Measurements from ENCODE around the gene NRG3.

Gene NRG3

DNA sequence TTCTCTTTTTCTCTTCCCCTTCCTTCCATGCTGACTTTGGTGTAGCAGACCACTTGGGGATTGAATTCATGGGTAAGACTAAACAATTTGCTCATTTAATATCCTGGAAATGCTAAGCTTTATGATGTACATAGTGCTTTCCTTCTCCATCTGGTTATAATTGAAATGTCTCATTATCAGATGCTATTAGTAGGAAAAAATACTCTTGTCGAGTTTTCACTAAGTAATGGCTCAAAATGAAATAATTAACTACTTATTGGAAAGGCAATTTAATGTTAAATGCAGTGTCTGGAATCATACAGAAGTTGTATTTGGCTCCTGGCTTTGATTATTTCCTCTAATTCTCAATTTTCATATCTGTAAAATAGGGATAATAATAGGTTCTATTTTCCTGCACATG, 990.4 kb downstream of the NRG3 start:
- DNase-seq = no peak

DNA sequence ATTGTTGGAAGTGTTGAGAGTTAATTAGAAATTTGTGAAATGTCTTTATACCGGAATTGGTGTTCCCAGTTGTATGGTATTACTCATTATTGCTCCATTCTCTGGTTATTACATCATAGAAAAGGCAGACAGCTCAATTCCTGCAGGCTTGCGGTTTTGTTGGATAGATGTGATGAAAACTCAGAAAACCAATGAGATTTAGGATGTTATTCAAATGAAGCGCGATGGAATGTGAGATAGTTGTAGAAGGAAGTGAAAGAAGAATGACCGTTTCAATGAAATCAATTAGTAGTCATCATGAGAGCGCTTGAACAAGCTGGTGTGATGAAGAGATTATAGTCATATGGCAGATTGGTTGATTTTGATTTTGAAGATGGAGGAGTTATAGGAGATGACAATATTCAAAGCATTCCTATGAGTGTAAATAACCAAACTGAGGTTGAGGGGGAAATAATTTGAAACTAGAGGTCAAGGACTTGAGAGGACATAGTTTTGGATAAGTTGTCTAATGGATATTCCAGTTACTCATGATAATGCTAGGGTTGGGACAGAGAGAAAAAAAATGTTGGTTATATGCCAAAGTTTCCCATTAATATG, 991.5 kb downstream of the NRG3 start:
- DNase-seq = no peak

DNA sequence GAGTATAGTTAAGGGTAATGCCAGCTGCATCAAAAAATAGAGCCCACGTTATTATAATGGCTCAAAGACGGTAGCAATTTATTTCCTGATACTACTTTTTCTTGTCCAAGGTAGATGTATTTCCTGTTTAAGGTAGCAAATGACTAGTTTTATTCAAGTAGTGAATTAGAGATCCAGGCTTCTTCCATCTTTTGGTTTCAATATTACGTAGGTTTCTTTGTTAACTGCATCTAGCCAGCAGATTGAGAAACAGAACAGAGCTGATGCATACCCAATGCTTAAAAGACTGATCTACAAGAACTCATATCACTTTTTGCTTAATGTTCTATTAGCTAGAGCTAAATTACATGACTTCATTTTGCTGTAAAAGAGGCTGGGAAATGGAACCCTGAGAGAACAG, 992.1 kb downstream of the NRG3 start:
- no peak for DNase-seq

DNA sequence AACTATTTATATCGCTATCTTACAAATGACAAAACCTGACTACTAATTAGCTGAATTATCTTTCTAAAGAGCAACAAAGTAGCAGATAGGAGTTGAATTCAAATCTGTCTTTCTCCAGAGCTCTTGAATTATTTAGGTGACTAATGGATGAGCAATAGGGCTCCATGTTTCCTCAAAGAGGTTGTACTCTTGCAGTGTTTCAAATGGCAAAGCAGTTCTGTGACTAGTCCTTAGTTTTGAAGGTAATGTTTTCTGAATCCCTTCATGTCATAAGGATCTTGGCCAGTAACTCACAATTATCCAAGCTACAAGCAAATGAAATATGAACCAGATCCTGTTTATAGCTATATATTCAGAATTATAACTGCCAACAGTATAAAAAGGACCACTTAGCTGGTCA, 999.7 kb downstream of the NRG3 start:
- DNase-seq = no peak

DNA sequence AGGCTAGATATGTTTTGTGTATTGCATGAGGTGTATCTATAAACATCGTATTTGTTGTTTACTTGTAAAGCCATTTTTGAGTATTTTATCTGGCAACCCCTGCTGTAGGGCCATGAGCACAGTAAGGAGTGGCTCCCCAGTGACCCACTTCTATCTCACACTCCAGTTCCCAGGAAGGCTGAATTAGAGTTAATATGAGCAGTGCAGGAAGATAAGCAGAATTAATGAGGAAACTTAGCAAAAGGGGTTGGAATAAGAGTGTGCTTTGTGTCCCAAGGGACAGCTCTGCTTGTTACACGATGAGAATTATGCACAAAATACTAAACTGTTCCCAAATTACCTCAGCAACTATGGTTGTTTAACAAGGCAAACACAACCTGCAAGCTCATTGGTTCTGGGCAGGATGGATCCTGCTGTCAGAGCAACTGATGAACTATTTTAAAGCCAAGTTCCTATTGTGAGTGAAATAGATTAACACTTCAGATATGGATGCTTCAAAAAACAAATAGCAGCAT, 1005.8 kb downstream of the NRG3 start:
- no peak for DNase-seq

DNA sequence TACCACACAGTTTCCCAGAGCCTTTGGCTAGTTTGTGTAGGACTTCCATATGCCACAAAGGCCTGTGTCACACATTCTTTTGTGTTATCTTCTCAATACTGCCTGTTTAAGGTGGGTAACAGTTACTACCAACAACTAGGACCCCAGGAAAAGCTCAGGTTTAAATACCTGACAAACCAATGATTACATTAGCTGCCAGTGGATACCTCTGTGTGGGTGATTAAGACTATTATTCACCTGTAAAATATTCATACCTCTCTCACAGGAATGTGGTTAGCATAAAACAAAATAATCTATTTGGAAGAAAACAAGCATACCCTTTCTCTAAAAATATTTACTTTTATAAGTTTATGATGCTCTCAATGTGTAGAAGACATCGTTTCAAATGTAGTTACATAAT, 1007.7 kb downstream of the NRG3 start:
- no peak for DNase-seq

DNA sequence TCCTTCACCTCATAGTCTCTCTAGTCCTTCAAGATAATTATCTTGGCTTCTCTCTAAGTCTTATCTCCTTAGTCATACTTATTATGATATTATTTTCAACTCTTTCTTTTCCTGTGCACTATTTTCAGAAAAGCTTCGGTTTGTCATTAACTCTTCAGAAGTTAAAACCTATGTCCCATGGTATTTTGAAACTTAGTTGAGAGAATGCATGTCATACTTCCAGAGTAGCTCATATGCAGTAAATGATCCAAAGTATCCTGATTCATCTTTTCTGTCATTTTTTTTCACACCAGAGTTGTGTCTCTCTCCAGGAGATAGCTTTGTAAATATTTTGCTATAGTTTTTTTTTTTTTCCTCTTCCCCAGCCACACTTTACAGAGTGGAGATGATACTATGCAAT, 1008.6 kb downstream of the NRG3 start:
- no peak for DNase-seq

DNA sequence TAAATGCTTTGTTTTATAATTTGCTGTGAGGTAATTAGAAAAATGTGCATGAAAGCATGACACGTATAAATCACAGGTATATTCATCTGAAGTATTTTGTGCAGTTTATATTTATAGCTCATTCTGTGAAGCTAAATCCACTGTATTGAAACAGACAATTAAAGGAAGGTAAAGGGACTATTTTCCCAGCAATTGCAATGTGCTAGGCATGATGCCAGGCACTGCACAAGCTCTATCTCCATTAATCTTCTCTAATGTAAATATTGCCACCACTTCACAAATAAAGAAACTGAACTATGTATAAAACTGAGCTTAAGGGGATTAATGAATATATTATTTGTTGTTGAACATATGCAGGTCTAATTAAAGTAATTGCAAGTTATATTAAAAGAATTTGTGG, 1012.5 kb downstream of the NRG3 start:
- DNase-seq = no peak

DNA sequence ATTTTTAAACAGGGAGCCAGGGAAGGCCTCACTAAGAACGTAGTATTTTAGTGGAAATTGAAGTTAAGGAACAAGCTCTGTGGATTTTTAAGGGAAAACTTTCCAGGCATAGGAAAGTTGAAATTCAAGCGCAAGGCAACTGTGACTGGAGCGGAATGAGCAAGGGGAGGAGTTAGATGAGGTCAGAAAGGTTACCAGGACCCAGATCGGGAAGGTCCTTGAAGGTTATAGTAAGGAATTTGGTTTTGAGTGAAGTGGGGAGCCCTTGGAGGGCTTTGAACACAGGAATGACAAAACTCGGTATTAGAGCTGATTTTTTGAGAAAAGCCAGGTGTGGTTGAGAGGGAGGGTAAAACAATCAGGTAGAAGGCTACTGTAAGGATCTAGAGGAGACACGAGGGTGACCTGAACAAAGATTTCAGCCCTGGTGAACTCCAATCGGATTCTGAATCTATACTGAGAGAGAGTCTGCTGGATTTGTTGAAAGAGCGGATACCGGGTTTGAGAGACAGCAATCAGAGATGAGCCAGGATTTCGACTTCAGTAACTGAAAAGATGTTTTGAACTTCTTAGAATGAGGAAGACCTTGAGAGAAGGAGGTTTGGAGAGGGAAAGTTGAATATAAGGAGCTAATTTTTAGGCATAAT, 1013.9 kb downstream of the NRG3 start:
- DNase-seq = no peak

DNA sequence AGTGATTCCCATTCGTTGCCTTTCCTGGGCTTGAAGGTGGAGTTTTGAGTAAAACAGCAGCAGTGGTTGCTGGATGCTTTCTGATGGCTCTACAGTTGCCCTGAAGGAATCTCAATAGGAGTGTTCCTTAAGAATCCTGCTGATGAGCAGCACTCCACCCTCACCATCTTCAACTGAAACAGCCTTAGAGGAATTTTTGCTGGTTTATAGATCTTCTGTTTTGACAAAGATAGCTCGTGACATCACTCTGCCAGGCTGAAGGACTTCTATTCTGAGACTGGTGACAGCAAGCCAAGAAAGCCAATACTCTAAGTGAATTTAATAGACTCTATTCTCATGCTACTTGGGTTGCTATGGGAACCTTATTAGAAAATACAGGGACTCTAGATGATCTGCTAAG, 1014.7 kb downstream of the NRG3 start:
- no peak for DNase-seq

DNA sequence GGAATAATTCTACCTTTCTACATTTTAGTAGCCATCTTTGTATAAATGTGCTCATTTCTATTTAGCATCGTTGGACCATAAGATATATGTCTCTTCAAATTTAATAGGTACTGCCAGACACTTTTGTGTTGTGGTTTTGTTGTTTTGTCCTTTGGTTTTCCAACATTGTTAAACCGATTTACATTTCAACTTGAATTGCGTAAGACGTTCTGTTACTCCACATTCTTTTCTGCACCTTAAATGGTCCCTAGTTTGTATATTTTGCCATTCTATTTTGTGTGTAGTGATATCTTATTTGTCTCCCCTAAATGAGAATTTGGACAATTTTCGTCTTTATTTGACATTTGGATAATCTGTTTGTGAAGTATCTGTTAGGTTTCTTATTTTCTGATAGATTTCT, 1015.6 kb downstream of the NRG3 start:
- no peak for DNase-seq

DNA sequence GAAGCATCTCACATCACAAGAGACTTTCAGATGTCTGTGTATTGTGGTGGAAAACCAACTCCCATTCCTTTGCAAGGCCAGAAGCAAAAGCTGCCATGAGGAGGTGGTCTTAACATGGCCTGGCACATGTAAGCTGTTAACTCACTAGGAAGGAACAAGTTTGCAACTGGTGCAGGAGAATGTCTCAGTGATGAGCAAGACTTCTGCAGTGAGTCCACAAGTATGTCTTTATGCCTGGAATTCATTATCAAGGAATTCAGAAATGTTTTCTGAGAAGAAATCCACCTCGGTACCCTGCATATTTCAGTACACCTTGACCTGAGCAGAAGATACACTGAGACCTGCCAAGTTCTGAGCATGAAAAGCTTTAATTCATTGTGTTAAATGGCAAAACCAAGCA, 1033.1 kb downstream of the NRG3 start:
- no peak for DNase-seq

DNA sequence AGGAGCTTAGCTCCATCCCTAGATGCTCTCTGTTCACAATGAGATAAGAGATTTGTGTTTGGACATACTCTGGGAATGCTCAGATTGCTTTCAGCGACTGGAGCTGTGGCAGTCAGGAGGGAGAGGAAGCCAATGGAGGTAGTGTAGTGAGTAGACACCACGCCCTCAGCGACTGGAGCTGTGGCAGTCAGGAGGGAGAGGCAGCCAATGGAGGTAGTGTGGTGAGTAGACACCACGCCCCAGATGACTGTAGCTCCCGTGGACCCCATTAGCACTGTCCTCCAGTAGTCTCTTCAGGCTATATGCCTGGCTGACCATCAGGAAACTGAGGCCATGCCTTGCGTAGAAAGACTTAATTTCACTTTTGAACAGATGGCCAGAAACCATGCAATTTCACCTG, 1033.8 kb downstream of the NRG3 start:
- DNase-seq = no peak

DNA sequence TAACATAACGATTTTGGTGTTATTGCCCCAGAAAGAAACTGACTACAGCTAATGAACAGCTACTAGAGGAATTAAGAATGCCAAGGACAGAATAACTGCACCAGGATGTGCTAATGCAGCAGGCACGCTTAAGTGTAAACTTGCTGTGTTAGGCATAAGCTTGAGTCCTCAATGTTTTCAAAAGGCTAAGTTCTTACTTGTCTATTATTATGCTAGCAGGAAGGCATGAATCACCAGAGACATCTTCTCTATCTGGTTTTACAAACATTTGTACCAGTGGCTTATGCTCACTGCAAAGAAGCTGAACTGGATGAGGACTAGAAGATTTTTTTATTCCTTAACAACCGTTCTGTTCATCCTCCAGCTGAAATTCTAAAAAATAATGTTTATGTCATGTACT, 1035.3 kb downstream of the NRG3 start:
- no peak for DNase-seq

DNA sequence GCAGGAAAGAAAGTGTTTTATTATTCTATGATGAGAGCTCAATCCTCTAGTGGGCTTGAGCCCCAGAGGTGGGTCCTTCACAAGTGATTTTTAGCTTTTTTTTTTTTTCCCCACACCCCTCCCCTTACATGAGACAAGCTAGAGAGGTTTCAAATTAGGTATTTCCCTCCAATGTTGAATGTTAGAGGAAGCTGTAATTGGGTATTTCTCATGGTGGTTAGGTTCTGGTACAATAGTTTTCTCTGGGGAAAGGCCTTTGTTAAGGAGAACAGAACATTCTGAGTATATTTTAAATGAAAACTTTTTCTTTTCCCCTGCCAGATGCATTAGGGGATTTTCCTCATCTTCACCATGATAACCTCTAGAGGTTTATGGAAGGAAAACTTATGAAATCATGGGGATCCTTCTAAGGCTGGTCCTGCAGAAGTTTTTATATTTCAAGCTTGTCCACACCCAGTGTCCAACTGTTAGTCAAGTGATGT, 1039.7 kb downstream of the NRG3 start:
- DNase-seq = no peak

DNA sequence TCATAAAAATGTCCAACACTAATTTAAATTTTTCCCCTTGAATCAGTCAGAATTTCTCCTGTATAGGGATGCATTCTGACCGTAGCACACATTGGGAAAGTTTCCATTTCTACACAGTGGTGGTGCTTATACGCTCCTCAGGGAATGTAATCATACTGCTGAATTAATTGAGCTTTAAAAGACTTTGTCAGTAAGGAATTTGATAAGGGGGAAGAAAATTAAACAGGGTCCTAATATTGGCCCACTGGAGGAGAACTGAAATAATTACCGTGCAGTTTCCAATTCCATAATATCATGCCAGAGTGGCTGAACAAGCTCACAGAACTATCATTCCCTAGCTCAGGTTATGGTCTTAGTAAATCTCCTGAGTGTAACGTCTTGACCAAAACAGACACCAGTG, 1041.9 kb downstream of the NRG3 start:
- no peak for DNase-seq

DNA sequence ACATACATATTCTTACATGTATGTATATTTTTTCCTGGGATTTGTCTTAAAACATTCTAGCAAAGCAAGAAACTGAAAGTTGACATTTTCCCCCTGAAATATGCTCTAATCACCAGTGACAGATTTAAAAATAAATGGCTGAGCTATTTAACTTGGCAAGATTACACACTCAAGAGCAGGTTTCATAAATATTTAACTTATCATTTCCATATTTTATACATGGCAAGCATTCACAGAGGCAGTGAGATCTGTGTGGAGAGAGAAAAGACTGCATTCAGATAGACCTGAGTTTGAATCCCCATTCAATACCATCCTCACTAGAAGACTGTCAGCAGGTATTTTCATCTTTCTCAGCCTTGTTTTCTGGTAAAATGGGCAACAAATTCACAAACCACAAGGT, 1043.0 kb downstream of the NRG3 start:
- DNase-seq = no peak

DNA sequence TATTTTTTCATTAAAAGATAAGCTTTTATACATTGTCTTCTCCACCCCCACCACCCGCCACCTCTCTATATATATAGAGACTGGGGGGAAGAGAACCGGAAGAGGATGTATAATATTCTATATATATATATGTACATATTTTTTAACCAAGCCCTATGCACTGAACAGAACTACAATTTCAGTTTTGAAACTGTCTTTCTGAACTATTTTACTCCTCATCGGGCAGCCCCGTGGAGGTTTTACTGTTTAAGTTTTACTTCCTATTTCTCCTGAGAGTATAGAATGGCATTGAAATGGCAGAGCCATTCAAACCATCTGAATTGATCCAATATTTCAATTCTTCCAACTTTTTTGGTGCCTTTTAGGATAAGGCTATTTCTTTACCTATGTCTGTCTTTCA, 1047.1 kb downstream of the NRG3 start:
- no peak for DNase-seq

DNA sequence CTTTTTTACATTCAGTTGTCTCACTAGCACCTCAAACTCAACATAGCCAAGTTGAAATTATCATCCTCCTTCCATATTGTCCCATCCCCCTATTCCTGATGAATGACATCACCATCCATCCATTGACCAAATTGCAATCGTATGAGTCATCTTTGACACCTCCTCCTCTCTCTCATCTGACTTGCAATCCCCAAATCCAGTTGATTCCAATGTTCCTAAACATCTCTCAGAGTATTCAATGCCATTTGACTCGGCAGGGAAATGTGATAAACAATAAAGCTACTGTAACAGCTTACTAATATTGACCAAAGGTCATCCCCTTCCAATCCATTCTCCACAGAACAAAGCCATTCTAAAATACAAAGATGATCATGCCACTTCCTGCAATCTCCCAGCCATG, 1047.8 kb downstream of the NRG3 start:
- no peak for DNase-seq

DNA sequence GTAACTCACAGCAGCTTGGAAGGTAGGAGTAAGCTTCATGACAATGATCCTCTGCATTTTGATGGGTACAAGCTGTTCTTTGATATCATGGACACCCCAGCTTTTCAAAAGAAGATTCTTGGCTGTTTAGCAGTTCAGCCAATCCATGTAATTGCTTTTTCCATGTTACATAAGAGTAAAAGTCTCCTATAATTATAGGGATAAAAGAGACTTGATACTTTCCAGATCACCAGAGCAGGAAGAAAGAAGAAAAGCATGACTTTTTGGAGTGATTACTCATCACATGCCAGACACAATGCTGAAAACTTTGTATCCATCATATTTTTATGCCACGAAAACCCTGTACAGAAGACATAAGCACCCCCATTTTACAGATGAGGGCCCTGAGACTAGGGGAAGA, 1049.7 kb downstream of the NRG3 start:
- no peak for DNase-seq

DNA sequence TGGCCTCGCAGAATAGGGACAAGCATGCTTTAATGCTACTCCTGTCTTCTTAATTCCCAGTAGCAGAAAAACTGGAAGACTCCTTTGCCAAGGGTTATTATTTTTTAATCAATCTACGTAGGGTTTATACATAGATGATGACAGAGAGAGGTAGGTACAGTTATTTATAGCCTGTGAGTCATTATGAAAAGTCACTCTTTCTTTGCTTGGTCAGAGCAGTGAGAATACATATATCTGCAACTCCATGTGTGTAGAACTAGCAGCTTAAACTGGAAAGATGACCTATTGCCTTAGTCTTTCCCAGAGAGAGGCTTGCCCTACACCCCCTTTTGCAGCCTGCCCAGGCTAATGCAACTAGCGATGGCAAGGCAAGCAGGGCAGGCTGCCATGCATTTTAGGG, 1050.6 kb downstream of the NRG3 start:
- no peak for DNase-seq

DNA sequence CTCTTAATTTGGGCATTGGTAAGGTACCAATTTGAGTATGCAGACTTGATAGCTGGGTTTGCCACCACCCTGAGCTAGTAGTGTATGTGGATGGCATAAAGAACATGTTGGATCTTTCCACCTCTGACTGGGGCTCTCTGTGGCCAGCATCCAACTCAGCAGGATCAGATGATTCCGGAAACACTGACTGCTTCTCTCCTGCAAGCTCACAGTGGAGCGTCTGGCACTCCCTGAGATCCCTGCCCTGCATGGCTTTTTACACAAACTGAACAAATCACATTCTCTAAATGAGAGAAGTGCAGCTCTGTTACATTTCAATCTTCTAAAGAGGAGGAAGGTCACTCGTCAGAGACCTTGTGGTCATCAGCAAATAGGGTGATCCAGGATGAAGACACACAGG, 1057.5 kb downstream of the NRG3 start:
- DNase-seq = no peak

DNA sequence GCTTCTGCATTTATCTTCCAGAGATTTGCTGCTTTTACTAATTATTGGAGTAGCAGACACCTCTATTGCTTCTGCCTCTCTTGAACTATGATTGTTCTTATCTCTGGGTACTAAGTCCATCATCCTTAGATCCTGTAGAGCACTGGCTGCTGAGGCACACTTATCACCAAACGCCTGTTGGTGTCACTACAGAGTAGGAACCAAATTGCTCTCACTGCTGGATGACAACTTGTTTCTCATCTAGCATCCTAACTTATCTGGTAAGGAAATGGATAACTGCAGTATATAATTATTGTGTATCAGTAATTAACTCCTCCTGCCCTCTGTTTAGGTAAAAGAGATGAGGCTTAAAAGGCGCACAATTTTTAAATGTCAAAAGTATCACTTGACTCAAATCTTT, 1059.4 kb downstream of the NRG3 start:
- DNase-seq = no peak

DNA sequence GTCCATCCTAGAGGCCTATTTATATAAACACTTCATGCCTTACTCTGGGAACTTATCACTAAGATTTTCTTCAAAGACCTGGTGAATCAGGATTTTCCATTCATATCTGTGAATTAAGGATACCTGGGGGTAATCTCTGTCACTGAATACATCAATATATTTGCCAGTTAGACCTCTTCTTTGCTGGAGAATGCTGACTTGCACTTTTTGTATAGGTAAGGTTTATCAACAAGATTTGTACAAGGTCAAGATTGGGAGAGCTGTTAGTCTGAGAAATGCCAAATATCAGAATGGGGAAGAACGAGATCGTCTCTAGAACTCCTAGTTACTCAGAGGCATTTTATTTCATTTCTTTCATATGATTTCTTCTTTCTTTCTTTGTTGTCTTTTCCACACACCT, 1060.0 kb downstream of the NRG3 start:
- no peak for DNase-seq

DNA sequence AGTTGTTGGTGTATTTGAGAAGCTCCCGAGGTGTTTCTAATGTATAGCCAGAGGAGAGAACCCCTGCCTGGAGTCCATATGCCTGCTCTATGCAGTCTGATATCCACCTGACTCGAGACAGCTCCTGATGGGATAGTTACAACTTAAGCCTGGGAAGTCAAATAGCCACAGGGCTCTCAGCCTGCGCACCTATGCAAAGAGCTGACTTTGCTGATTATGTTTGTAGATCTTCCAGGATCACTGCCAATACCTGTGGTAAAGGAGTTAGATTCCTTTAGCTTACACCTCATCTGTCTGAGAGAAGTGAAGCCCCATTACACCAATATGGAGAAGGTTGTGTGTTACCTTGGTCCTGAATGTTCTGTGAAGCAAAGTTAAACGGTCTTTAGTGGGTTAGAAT, 1063.3 kb downstream of the NRG3 start:
- no peak for DNase-seq
